ENCODE data around the gene KRT14.
A peak's percentile ranks its signal among the peaks of the same experiment; 100 is the strongest.
"Not testable (repeated sequence)": the region's sequence is repeated elsewhere in the genome, so short reads cannot be mapped to it uniquely, and the experiment has no call there.

The KRT14 gene

DNA sequence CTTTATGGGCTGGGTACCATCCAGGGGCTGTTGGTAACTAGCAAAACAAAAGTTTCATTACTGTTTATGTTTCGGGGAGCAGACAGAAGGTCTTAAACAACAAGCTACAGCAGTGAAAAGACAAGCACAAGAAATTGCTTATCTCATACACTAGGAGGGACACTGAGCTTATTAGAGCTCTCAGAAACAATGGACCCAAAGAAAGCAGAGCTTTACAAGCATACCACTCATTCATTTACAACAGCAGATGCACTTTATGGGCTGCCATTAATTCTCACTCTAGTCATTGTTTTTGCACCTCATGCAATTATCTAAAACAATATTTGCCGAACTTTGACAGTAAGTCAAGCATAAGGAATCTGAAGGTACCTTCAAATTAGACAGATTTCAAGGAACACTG lies 15.8 kb upstream of the KRT14 start:
- DNase-seq (ENCODE audit: low read depth) = no peak

DNA sequence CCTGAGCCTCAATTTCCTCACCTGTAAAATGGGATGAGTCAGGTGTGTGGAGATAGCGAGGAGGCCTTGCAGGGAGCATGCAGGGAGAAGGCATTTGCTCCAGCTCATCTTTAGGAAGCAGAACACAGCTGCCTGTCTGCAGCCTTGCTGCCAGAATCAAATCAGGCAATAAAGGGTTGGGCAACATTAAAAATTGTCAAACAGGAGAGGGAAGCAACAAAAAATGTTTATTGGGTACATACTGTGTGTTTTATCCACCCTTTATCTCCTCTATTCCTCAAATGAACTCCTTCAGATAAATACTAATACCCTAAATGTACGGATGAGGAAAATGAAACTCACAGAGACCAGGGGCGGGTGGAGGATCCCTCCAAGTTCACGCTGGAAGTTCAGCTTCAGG lies 13.6 kb upstream of the KRT14 start:
- DNase-seq (ENCODE audit: low read depth) = no peak

DNA sequence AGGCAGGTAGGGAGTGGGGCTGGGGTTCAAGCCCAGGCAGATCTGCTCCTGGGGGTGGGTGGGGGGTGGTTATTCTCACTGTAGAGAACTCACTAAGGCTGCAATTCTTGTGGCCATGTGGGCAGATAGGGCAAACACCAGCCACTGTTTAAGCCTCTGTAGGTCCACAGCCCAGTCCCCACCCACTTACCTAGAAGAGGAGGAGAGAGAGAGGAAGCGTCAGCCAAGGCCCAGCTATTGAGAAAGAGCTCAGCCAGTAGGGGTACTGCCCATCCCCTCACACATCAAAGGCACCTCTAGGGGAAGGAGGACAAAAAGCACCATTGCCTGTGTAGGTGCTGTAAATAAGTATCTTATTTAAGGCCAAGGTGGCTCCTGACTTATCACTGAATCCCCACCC lies 13.0 kb upstream of the KRT14 start:
- DNase-seq (ENCODE audit: low read depth) = no peak

DNA sequence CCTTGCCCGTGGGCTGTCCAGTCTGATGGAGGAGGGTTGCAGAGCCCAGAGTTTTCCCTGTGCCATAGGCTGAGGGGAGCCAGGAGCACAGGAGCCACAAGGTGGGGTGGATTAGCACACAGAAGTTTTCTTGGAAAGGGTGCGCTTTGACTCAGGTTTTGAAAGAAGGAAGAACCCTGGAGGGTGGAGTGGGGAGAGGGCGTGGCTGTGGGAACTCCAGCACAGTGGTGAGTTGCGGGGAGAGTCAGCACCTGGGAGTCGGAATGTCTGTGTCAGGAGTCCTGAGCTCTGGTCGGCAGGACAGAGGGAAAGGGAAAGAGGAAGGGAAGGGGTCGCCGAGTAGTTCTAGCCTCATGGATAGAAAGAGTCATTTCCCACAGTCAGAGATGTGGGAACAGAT lies 8.9 kb upstream of the KRT14 start:
- DNase-seq (ENCODE audit: low read depth) = no peak

DNA sequence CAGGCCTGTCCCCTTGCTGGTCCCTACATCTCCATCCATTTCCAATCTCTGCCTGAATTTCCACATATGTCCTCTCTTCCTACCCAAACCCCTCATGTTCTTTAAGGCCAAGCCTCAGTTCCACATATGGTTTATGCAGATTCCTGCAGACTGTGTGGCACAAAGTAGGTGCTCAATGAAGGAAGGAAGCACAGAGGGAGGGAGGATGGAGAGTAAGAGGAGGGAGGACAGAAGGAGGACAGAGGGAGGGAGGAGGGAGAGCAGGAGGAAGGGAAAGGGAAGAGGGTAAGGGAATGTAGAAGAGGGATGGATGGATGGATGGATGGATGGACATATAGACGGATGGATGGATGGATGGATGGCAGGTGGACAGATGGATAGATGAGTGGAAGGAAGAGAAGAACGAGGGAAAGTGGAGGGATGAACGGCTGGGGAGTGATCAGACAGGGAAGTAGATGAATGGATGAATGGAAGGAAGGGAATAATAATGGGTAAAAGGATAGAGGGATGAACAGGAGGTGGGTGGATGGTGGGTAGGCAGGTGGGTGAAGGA lies 7.7 kb upstream of the KRT14 start:
- no peak for DNase-seq (ENCODE audit: low read depth)

DNA sequence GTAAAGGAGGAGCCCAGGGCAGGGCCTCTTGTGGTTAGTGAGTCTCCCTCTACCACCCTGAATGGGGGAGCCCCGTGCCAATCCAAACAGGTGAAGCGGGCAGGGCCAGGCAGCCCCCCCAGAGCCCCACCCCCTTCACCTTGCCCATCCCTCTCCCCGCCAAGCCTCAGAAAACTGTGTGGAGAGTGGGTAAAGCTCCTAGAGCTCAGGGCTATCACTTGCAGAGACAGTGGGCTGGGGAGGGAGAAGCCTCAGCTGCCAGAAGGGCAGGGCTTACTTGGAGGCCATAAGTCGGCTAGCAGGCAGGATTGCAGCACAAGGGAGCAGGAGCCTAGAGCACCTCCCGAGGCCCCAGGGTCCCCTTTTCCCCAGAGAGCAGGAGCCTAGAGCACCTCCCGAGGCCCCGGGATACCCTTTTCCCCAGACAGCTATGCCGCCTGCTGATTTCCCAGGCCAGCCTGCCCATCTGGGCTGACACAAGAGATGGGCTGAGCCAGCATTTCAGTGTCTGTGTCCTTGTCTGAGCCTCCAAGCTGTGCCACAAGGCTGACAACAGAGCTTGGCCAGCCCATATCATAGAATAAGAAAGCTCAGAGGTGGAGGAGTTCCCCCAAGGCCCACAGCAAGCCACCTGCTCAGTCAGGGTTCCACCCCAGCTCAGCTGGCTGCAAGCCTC lies 6.7 kb upstream of the KRT14 start:
- DNase-seq (ENCODE audit: low read depth) = no peak

DNA sequence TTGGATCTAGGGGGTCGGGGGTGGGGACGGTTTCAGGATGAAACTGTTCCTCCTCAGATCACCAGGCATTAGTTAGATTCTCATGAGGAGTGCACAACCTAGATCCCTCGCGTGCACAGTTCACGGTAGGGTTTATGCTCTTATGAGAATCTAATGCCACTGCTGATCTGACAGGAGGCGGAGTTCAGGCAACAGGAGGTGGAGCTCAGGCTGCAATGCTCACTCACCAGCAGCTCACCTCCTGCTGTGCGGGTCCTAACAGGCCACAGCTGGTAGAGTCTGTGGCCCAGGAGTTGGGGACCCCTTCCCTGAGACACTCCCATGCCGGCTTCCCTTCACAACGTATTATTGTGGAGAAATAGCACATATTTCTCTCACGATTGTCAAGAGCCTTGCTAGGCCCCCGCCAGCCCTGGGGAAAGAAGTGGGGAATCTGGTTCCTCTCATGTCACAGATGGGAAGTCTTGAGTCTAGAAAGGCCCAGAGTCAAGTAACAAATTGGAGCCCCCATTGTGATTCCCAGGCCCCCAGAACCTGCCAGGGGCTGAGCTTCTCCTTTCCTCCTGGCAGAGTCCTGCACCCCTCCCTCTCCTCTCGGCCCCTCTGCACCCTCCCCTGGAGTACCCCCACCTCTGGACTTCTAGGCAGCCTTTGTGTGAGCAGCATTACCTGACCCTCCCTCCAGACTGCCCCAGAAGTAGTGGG lies 6.1 kb upstream of the KRT14 start:
- DNase-seq (ENCODE audit: low read depth) = no peak

DNA sequence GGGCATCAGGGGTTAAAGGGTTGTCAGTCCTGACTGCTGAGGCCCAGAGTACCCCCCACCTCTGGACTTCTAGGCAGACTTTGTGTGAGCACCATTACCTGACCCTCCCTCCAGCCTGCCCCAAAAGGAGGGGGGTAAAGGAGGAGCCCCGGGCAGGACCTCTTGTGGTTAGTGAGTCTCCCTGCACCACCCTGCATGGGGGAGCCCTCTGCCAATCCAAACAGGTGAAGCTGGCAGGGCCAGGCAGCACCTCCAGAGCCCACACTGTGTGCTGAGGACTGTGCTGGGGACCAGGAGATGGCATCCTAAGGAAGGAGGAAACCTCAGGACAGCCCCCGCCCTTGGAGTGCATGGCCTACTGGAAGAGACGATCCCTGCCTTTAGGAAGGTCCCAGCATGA lies 2.6 kb upstream of the KRT14 start:
- DNase-seq (ENCODE audit: low read depth) = no peak

DNA sequence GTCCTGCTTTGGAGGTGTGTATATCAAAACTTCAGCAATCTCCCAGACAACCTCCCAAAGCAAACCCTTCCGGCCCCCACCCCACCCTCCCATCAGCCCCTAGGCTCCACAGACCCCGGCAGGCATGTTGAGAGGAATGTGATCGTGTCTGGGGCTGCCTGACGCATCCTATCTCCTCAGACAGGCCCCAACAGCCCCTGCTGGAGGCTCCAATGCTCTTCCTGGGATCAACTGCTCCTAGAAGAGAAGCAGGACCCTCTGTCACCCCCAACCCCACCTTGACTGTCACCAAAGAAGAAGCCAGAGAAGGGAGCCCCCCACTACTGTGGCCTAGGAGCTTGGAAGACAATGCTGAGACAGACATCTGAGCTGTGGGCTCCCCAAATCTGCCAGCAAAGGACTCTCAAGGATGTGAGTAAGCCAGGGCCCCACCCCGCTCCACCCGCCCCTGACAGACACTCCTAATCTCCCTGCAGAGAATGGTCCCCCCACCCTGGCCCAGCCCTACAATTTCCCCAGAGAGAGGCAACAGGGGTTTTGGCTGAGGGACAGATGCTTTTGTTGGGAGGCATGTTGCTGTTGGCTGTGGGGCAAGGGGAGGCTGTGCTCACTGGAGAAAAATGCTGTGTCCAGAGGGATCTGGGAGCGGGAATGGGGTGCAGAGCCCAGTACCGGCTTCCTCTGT lies 1.6 kb upstream of the KRT14 start:
- DNase-seq (ENCODE audit: low read depth) = no peak

DNA sequence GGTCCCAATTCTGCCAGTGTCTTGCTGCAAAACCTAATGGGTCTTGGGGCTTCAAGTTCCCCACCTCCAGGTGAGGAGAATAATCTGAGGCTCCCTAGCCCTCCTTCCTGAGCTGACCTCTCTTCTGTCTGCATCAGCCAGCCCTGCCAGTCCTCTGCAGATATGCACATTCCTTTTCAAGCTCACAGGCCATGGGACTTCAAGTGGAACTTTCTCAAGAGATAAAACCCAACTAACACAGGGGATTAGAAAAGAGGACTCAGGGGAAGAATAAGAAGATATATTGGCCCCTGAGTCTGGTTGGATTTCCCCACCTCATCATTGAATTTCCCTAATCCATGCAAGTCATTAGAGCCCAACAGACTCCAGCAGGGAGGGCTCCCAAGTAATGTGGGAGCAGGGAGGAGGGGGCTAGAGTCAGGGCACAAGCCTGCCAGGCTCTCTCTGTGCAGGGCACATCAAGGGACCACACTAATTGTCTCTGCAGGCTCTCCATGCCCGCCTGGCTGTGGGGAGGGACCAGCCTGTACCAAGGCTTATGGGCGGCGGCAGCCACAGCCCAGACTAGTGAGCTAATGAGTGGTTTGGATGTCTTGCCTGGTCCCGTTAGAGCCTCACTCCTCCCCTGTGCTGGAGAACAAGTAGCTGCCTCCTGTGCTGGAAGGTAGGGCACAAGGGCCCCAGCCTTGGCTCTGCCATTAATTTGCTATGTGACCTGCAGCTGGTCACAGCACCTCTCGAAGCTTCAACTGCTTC lies 1.2 kb downstream of the KRT14 start:
- DNase-seq (ENCODE audit: low read depth) = no peak

DNA sequence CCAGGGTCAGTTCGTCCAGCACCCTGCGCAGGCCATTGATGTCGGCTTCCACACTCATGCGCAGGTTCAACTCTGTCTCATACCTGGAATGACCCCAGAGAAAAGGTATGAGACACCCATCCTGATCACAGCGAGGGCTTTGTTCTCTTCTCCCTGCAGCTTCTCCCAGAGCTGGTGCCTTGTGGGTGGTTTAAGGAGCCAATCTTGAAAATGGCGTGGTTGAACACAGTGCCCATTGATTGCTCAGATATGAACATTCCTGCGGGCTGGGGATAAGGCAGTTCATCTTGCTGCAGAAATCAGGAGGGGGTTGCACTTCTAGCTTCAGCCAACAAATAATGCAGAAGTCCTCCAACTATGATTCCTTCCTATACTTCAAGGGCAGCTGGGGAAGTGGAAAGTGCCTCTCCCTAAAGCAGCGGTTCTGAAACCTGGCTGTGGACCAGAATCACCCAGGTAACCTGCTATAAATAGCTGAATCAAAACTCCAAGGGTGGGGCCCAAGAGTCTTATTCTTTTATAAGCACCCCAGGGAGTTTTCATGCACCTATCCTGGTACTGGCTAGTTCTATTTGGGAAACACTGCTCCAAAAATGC lies 2.3 kb downstream of the KRT14 start:
- not testable (repeated sequence) for DNase-seq (ENCODE audit: low read depth)

DNA sequence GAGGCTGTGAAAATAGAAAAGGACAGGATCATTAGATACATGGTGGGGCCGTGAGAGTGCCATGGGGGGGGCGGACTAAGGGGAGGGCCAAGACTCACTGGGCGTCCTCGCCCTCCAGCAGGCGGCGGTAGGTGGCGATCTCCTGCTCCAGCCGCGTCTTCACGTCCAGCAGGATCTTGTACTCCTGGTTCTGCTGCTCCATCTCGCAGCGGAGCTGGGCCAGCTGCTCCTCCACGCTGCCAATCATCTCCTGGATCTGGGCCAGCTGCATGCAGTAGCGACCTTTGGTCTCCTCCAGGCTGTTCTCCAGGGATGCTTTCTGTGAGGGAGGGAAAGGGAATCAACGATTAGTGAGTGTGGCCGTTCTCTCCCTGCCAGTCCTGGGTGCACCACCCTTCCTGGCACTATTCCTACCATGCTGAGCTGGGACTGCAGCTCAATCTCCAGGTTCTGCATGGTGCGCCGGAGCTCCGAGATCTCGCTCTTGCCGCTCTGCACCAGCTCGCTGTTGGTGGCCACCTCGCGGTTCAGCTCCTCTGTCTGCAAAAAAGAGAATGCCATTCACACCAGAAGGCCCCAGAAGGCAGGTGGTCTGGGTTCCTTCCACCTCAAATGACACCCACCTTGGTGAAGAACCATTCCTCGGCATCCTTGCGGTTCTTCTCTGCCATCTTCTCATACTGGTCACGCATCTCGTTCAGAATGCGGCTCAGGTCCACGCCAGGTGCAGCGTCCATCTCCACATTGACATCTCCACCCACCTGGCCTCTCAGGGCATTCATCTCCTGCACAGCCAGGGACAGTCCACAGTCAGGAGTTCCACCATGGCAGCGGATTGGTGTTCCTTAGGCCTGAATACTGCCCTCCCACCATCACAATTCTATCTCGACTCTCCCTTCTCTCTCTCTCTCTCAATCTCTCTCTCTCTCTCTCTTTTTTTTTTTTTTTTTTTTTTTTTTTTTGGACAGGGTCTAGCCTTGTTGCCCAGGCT lies 3.3 kb downstream of the KRT14 start:
- DNase-seq (ENCODE audit: low read depth) = no peak

DNA sequence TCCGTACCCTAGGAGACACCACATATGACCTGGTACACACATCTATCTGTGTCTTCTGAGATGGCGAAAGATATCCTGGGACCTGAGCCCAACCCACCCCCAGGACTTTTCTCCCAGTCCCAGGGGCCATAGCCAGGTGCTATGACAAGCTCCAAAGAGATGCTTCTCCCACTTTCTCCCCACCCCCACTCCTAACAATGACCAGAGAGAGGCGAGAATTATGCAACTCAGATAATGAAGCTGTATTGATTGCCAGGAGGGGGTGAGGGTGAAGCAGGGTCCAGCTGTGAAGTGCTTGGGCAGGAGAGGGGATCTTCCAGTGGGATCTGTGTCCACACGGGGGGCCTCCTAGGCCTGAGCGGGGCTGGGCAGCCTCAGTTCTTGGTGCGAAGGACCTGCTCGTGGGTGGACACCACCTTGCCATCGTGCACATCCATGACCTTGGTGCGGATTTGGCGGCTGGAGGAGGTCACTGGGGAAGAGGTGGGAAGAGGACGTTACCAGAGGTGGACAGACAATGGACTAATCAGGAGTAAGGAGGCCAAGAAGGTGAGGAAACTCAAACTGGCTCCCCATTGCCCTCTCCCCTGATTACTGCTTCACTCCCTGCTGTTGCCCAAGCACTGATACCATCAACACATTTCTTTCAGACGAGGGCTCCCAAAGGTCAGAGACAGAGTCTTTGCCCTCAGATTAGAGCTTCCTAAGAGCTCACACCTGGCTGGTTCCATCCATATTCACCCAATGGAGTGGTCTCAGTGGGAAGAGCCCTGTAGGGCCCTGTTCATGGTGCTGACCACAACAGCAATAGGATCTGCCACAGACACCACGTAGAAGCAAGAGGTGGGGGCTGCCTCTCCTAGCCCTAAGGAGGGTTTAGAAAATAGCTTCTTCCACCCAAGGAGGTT lies 4.4 kb downstream of the KRT14 start:
- DNase-seq (ENCODE audit: low read depth) = not testable (repeated sequence)

DNA sequence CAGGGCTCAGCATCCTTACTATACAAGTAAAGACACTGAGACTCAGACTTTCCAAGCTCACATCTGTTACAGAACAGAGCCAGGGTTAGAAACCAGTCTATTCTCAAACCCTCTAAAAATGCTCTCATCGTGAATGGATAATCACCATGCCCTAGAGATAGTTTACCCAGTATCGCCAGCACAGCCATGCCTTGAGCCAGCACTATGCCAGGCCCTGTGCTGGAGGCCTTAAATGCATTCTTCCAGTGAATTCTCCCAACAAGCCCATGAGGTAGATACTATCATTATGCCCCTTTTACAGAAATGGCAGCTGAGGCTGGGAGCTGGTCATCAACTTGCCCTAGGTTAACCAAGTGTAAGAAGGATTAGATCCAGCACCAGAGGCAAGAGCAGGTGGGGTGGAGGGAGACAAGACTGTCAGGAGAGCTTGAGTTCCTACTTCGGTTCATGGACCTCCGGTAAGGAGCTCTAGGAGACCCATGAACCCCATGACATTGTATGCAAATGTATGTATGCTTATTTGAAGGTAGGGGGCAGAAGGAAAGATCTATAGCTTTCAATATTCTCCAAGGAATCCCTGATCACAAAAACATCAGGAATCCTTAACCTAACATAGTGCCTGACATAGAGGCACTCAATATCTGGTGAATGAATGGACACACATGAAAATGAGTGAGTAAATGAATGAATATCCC lies 5.2 kb downstream of the KRT14 start:
- DNase-seq (ENCODE audit: low read depth) = no peak

DNA sequence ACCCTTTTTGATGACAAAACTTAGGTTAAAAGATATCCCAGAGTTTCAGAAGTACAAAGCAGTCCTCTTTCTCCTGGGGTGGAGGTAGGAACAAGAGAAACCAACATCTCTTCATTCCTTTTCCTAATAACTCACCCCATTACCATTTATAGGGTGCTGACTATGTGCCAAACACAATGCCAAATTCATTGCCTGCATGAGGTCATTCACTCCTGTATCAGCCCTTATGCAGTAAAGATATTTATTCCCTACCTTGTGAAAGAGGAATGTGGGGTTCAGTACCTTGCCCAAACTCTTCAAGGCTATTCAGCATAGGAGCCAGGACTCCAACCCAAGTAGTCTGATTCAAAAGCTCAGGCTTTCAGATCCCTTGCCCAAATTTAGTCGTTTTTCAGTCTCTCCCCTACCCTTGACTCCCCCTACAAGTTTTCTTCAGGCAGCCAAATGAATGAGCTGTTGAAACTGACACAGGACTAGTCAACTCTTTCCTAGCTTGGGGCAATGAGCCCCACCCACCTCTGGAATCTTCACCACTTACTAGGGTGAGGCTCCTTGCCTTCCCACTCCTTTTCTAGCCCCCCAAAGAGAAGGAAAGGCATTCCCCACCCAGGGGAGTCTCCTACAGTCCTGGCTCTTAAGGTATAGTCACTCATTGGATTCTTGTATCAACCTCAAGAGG lies 5.9 kb downstream of the KRT14 start:
- DNase-seq (ENCODE audit: low read depth) = no peak

DNA sequence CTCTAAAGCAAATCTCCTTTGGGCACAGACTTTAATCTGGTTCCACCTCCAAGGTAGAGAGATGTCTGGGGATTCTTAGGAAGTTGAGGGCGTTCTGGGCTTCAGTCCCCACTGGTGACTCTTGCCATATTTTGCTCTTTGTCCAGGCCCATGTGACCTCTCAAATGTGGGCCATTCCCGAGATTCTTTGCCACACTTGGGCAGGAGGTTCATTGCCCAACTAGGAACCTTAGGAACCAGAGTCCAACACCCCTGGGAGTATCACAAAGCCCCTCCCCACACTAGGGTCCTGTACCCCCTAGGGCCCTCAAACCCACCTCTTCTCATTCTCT lies 6.5 kb downstream of the KRT14 start:
- DNase-seq (ENCODE audit: low read depth) = no peak

DNA sequence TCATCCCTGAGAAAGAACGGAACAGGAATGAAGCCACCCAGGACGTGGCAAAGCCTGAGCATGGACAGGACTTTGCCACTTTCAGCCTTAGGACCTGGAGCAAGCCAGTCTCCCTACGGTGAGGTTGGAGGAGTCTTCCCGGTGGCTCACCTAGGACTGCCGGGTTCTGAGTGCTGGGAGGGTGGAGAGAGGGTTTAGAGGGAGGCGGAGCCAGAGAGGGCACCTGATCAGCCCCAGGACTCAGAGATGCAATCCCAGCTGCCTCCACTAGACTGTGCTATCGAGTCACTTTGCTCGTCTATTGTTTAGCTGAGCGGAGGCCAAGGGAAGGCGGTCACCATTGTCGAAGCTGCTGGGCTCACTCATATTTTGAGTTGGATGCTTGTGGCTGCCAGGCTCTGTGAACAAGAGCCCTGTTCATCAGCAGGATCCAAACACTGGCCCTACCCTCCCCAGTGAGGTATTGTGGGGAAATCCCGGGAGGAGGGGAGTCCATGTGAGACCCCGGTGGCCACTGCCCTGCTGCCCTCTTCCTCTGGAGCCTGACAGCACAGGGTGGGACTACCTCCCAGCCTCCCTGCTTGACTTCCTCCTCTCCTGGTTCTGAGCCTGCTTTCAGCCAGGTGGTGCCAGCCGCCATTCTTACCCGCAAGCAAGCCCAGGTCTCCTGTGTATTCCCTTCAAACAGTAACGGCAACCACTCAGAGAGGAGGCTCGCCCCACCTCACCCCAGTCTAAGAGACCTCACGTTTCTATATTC lies 7.0 kb downstream of the KRT14 start:
- DNase-seq (ENCODE audit: low read depth) = peak; percentile 7

DNA sequence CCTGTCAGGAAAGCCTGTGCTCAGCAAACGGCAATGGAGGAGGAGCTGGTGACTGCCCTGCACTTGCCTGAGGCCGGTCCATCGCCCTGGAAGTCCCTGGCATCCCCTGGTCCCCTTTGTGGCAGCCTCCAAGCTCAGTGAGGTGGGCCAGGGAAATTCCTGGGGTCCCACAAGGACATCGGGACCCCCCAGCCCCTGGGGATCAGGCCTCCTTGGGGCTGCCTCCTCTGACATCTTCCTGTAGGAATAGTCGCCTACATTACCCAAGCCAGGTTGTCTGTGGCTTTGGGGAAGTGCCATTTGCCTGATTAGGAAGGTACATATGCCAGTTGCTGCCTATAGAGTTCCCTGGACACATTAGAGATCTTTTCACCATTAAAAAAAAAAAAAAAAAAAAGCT lies 7.7 kb downstream of the KRT14 start:
- DNase-seq (ENCODE audit: low read depth) = no peak
